ENCODE results near the gene ATP11B.
A peak's percentile ranks its signal among the peaks of the same experiment; 100 is the strongest.

ATP11B gene

GRCh38 chr3:182959474-182960350 lies 166.4 kb downstream of the ATP11B start:
- TF ChIP-seq POLR2A (IDR thresholded peaks at IDR 0.05; ENCODE audit: extremely low read depth, insufficient read length) (no peak), MAX (IDR thresholded peaks at IDR 0.05; ENCODE audit: low read depth, low read length) (peak; percentile 76), MYC (IDR thresholded peaks at IDR 0.05; ENCODE audit: low read depth, low read length) (no peak)
- DNase-seq (ENCODE audit: low read depth): peak; percentile 58
- H3K4me3 ChIP-seq (ENCODE audit: low read depth, low read length): no peak overlapping the region

- DNase-seq (ENCODE audit: low read depth): no peak
- H3K4me3 ChIP-seq (ENCODE audit: low read depth, low read length): no peak overlapping the region
- TF ChIP-seq, protein P1, sequence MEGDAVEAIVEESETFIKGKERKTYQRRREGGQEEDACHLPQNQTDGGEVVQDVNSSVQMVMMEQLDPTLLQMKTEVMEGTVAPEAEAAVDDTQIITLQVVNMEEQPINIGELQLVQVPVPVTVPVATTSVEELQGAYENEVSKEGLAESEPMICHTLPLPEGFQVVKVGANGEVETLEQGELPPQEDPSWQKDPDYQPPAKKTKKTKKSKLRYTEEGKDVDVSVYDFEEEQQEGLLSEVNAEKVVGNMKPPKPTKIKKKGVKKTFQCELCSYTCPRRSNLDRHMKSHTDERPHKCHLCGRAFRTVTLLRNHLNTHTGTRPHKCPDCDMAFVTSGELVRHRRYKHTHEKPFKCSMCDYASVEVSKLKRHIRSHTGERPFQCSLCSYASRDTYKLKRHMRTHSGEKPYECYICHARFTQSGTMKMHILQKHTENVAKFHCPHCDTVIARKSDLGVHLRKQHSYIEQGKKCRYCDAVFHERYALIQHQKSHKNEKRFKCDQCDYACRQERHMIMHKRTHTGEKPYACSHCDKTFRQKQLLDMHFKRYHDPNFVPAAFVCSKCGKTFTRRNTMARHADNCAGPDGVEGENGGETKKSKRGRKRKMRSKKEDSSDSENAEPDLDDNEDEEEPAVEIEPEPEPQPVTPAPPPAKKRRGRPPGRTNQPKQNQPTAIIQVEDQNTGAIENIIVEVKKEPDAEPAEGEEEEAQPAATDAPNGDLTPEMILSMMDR (IDR thresholded peaks at IDR 0.05; ENCODE audit: low read depth, low read length): no peak
- TF ChIP-seq MYC (IDR thresholded peaks at IDR 0.05; ENCODE audit: low read depth, low read length) (no peak), MAX (IDR thresholded peaks at IDR 0.05; ENCODE audit: low read depth, low read length) (no peak), POLR2A (IDR thresholded peaks at IDR 0.05; ENCODE audit: extremely low read depth, insufficient read length) (no peak)
These were observed 168.9 kb downstream of the ATP11B start for GRCh38 chr3:182962166-182962565.

GRCh38 chr3:182964179-182964578 lies 170.9 kb downstream of the ATP11B start:
- no peak for TF ChIP-seq MAX (IDR thresholded peaks at IDR 0.05; ENCODE audit: low read depth, low read length)
- TF ChIP-seq, protein P1 (IDR thresholded peaks at IDR 0.05; ENCODE audit: low read depth, low read length): no peak
- TF ChIP-seq MYC (IDR thresholded peaks at IDR 0.05; ENCODE audit: low read depth, low read length): no peak
- no peak for TF ChIP-seq POLR2A (IDR thresholded peaks at IDR 0.05; ENCODE audit: extremely low read depth, insufficient read length)
- no peak overlapping the region for H3K4me3 ChIP-seq (ENCODE audit: low read depth, low read length)
- no peak for DNase-seq (ENCODE audit: low read depth)

DNA sequence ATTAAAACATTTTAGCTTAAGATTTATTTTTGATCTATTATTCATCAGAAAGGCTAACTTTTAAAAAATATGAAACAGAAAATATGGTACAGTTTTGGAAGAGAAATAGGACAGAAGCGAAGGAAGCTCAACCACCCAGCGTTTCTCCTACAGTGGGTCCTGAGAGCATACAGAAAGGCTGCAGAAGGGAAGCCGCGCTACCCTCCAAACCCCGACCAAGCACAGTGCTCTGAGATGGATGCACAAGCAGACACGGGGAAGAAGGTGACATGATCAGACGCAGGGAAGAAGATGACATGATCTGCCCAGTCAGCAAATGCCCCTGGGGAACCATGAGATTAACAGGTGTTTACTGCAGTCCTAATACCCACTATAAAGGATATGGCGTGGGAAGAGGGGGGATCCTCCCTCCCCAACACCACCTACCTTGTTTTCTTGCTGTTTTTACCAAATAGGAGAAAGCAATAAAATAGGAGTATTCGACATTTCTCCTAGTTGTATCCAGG lies 172.6 kb downstream of the ATP11B start:
- DNase-seq (ENCODE audit: low read depth): no peak
- no peak for TF ChIP-seq POLR2A (IDR thresholded peaks at IDR 0.05; ENCODE audit: extremely low read depth, insufficient read length)
- TF ChIP-seq MAX (IDR thresholded peaks at IDR 0.05; ENCODE audit: low read depth, low read length): no peak
- TF ChIP-seq MYC (IDR thresholded peaks at IDR 0.05; ENCODE audit: low read depth, low read length): no peak
- TF ChIP-seq, protein P1 (IDR thresholded peaks at IDR 0.05; ENCODE audit: low read depth, low read length): no peak
- H3K4me3 ChIP-seq (ENCODE audit: low read depth, low read length): no peak overlapping the region

GRCh38 chr3:182967218-182968204 lies 174.2 kb downstream of the ATP11B start:
- DNase-seq (ENCODE audit: low read depth): no peak
- no peak overlapping the region for H3K4me3 ChIP-seq (ENCODE audit: low read depth, low read length)
- TF ChIP-seq POLR2A (IDR thresholded peaks at IDR 0.05; ENCODE audit: extremely low read depth, insufficient read length): no peak
- TF ChIP-seq, protein P1 (IDR thresholded peaks at IDR 0.05; ENCODE audit: low read depth, low read length): no peak
- TF ChIP-seq MAX (IDR thresholded peaks at IDR 0.05; ENCODE audit: low read depth, low read length): no peak
- TF ChIP-seq MYC (IDR thresholded peaks at IDR 0.05; ENCODE audit: low read depth, low read length): no peak
